Ascending aorta (tissue), 2 donors: Measurements from ENCODE around the gene WAS. TPM values are rescaled to one million over a fixed set of nuclear protein-coding genes. Genes with fewer than 3 reads are reported as not detected.

Source experiments
- DNase-seq, 2 donors: peaks; one replicate each; pipeline ENCODE4 v3.0.0-alpha.2; 2019; ENCODE audit warnings: low spot score in 2 of 2
- H3K27ac ChIP-seq, 2 donors: fragments of 200-600 bp; sonication (generic); one replicate each; pipeline ENCODE4 v1.5.1; 2016 to 2017; ENCODE audit warnings: mild to moderate bottlenecking in 1 of 2
- H3K27me3 ChIP-seq: fragments of 200-600 bp; sonication (generic); one replicate; pipeline ENCODE4 v1.5.1; 2017
- H3K36me3 ChIP-seq, 2 donors: fragments of 200-600 bp; sonication (generic); one replicate each; pipeline ENCODE4 v1.5.1; 2016
- H3K4me1 ChIP-seq, 2 donors: fragments of 200-600 bp; sonication (generic); one replicate each; pipeline ENCODE4 v1.5.1; 2016 to 2017; ENCODE audit warnings: mild to moderate bottlenecking in 1 of 2
- H3K4me3 ChIP-seq, 2 donors: fragments of 200-600 bp; sonication (generic); one replicate each; pipeline ENCODE4 v1.5.1; 2016 to 2017; ENCODE audit warnings: mild to moderate bottlenecking in 1 of 2
- H3K9me3 ChIP-seq, 2 donors: fragments of 200-600 bp; sonication (generic); one replicate each; pipeline ENCODE4 v1.5.1; 2016
- intact Hi-C: fragments of 100-400 bp; cut with DNase I; formaldehyde crosslinking; loops from one replicate; pipeline ENCODE4 v1.15.1; 2023
- total RNA-seq: library from RNA; depleted of rRNA; stranded (reverse); fragments of >200 nt; gene quantifications from one replicate; pipeline ENCODE4 v1.1.0, GENCODE V29; 2016
- TF ChIP-seq, protein P1 (sequence below), 3 experiments: fragments of 200-600 bp in 2 of 3; fragments of 450-650 bp in 1 of 3; sonication (generic) in 2 of 3; IDR thresholded peaks; one replicate each; pipeline ENCODE4 v1.5.1; 2016 to 2019; ENCODE audit warnings: antibody characterized with exemption in 3 of 3, mild to moderate bottlenecking in 1 of 3, moderate library complexity in 1 of 3

Gene WAS
- total RNA-seq, 1 donor from 2014 or later, result 29.5 TPM

DNA sequence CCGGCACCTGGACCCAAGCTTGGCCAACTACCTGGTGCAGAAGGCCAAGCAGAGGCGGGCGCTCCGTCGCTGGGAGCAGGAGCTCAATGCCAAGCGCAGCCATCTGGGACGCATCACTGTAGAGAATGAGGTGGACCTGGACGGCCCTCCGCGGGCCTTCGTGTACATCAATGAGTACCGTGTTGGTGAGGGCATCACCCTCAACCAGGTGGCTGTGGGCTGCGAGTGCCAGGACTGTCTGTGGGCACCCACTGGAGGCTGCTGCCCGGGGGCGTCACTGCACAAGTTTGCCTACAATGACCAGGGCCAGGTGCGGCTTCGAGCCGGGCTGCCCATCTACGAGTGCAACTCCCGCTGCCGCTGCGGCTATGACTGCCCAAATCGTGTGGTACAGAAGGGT lies 16.6 kb downstream of the WAS start:
- Histone ChIP-seq H3K27me3 (no peaks in the 10 kb centered on the region), H3K36me3 (peaks cover 3 to 8% of the 10 kb centered on the region in 2 donors), H3K9me3 (no peaks in the 10 kb centered on the region), H3K27ac (no peak overlapping the region), H3K4me1 (no peaks in the 10 kb centered on the region), H3K4me3 (no peak overlapping the region)
- intact Hi-C loops, result no loop called here
- TF ChIP-seq, protein P1, sequence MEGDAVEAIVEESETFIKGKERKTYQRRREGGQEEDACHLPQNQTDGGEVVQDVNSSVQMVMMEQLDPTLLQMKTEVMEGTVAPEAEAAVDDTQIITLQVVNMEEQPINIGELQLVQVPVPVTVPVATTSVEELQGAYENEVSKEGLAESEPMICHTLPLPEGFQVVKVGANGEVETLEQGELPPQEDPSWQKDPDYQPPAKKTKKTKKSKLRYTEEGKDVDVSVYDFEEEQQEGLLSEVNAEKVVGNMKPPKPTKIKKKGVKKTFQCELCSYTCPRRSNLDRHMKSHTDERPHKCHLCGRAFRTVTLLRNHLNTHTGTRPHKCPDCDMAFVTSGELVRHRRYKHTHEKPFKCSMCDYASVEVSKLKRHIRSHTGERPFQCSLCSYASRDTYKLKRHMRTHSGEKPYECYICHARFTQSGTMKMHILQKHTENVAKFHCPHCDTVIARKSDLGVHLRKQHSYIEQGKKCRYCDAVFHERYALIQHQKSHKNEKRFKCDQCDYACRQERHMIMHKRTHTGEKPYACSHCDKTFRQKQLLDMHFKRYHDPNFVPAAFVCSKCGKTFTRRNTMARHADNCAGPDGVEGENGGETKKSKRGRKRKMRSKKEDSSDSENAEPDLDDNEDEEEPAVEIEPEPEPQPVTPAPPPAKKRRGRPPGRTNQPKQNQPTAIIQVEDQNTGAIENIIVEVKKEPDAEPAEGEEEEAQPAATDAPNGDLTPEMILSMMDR (IDR thresholded peaks at IDR 0.05), result no peak
- no peak for DNase-seq

DNA sequence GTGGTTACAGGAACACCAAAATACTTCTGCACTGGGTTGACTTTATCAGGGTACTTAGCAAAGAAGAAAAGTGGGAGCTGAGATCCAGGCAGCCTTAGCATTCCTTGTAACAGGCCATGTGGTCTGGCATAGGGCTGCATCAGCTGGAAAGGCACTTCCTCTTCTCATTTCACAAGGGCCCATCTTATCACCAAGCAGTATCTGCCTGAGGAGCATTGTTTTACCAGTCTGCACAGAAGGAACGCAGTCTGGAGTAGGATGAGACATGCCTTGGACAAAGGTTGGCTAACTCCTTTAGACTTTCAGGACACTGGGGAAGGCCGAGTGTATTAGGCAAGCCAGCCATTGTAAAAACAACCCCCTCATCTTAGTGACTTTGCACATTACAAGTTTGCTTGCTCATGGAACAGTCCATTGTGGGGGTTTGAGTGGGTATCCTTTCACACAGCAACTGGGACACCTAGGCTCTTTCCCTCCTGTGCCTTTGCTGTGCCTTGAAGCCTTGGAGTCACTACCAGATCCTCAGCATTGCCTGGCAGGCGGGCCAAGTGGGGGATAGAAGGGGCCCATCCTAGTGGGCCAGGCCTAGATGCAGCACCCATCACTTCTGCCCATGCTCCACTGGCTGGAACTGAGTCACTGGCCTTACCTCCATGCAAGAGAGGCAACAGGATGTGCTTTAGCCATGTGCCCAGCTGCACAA lies 17.5 kb downstream of the WAS start:
- Histone ChIP-seq H3K27me3 (no peaks in the 10 kb centered on the region), H3K4me1 (no peaks in the 10 kb centered on the region), H3K9me3 (no peaks in the 10 kb centered on the region), H3K27ac (no peak overlapping the region), H3K4me3 (no peak overlapping the region), H3K36me3 (peaks cover 3 to 8% of the 10 kb centered on the region in 2 donors)
- TF ChIP-seq, protein P1 (IDR thresholded peaks at IDR 0.05), result no peak
- DNase-seq, result no peak
- intact Hi-C loops, result no loop called here

DNA sequence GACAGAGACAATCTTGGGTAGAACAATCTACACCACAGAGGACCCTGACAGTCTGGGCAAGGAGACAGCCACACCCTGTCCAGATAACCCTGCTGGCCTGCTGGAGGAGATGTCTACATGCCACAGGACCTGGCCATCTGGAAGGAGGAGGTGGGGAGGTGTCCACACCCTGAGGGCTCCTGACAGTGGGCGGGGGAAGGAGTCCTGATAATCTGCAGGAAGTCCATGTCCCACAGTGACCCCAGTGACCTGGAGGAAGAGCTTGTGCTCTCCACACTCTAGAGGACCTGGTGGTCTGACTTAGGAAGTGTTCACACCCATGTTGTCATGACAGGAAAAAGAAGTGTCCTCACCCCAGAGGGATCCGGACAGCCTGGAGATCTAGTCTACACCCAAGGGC lies 18.4 kb downstream of the WAS start:
- no peak overlapping the region for H3K4me3 ChIP-seq
- no peaks in the 10 kb centered on the region for H3K9me3 ChIP-seq
- H3K27me3 ChIP-seq, result no peaks in the 10 kb centered on the region
- H3K4me1 ChIP-seq, result no peaks in the 10 kb centered on the region
- intact Hi-C loops, result no loop called here
- H3K27ac ChIP-seq, result no peak overlapping the region
- TF ChIP-seq, protein P1 (IDR thresholded peaks at IDR 0.05), result no peak
- no peak for DNase-seq
- peaks cover 3 to 8% of the 10 kb centered on the region in 2 donors for H3K36me3 ChIP-seq

DNA sequence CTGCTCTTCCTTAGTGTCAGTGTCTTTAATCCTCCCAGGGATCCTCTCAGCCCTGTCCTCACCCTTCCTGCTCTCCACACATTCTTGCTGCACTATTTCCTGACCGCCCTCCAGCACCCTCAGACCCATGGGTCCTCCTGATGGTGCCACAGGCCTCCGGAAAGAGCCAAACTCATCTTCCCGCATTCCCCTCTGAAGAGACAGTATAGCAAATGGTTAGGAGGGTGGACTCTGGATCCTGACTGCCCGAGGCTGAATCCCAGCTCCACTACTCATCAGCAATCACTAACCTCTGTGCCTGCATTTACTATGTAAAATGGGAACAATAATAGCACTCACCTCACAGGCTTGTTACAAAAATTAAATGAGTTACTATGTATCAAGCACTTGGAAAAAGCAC lies 19.1 kb downstream of the WAS start:
- H3K9me3 ChIP-seq, result no peaks in the 10 kb centered on the region
- TF ChIP-seq, protein P1 (IDR thresholded peaks at IDR 0.05), result no peak
- no peaks in the 10 kb centered on the region for H3K4me1 ChIP-seq
- H3K36me3 ChIP-seq, result peaks cover 3 to 8% of the 10 kb centered on the region in 2 donors
- no peaks in the 10 kb centered on the region for H3K27me3 ChIP-seq
- no peak overlapping the region for H3K27ac ChIP-seq
- no peak for DNase-seq
- no peak overlapping the region for H3K4me3 ChIP-seq
- intact Hi-C loops, result no loop called here

DNA sequence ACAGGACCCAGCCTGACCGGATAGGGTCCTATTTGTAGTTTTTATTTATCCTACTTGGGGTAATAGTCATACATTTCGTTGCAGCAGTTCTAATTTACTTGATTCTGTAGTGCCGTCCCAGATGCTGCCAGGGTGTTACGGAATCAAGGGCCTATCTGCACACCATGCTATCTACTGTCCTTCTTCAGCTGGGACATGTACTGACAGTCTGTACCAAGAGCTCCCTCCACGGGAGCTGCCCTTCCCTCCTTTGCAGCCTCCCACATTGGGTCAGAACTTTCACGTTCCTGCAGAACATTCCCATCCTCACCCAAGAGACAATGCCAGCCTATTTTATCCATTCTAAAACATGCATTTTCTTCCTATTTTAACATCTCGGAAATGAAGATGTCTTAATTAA lies 19.6 kb downstream of the WAS start:
- Histone ChIP-seq H3K36me3 (peaks cover 3 to 8% of the 10 kb centered on the region in 2 donors), H3K27me3 (no peaks in the 10 kb centered on the region), H3K9me3 (no peaks in the 10 kb centered on the region), H3K4me3 (no peak overlapping the region), H3K27ac (no peak overlapping the region), H3K4me1 (no peaks in the 10 kb centered on the region)
- TF ChIP-seq, protein P1 (IDR thresholded peaks at IDR 0.05), result no peak
- intact Hi-C loops, result no loop called here
- DNase-seq, result no peak
